Panc1 (cell line): ENCODE data around the gene RBMS3.

Source experiments
- POLR2AphosphoS5 ChIP-seq: IDR thresholded peaks from 2 replicates; pipeline ENCODE4 v1.6.1; 2012; ENCODE audit warnings: mild to moderate bottlenecking, low read depth, low read length, moderate library complexity
- SIN3A ChIP-seq: IDR thresholded peaks from 2 replicates; pipeline ENCODE4 v1.6.1; 2012; ENCODE audit warnings: low read depth, mild to moderate bottlenecking, low read length, moderate library complexity, borderline replicate concordance; ENCODE audit not compliant: insufficient read depth
- TF ChIP-seq, protein P1 (sequence below): fragments of 450-650 bp; IDR thresholded peaks from 2 replicates; pipeline ENCODE4 v1.5.1; 2017; ENCODE audit warnings: mild to moderate bottlenecking

DNA sequence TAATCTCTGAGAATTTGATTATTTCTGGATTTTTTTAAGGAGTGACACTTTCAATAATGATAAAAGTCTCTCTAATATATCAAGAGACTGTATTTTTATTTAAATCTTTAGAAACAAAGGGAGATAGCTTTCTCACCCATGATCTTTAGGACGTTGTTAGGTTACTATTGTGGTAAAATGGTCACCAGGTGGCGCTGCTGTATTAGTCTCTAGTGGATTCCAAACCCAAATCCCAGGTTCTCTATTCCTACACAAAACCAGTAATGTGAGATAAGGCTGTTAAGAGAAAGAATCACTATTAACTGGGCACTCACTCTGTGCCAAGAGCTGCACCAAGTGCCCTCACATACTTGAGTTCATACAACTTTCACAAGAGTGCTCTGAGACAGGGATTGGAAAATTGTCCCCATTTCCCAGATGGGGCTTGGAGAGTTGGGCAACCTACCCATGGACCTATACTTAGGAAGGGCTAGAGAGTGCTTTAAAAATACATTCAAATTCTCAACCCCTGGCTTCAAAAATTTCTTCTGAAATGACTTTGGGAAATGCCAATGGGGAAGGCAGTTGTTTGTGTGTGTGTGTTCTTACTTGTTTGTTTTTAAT lies 732.2 kb downstream of the RBMS3 start:
- TF ChIP-seq, protein P1, sequence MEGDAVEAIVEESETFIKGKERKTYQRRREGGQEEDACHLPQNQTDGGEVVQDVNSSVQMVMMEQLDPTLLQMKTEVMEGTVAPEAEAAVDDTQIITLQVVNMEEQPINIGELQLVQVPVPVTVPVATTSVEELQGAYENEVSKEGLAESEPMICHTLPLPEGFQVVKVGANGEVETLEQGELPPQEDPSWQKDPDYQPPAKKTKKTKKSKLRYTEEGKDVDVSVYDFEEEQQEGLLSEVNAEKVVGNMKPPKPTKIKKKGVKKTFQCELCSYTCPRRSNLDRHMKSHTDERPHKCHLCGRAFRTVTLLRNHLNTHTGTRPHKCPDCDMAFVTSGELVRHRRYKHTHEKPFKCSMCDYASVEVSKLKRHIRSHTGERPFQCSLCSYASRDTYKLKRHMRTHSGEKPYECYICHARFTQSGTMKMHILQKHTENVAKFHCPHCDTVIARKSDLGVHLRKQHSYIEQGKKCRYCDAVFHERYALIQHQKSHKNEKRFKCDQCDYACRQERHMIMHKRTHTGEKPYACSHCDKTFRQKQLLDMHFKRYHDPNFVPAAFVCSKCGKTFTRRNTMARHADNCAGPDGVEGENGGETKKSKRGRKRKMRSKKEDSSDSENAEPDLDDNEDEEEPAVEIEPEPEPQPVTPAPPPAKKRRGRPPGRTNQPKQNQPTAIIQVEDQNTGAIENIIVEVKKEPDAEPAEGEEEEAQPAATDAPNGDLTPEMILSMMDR: peak; percentile 68
- TF ChIP-seq POLR2AphosphoS5 (no peak), SIN3A (no peak)
